ENCODE measurements around the gene MRPL17.
A peak's percentile ranks its signal among the peaks of the same experiment; 100 is the strongest.

MRPL17 gene

DNA sequence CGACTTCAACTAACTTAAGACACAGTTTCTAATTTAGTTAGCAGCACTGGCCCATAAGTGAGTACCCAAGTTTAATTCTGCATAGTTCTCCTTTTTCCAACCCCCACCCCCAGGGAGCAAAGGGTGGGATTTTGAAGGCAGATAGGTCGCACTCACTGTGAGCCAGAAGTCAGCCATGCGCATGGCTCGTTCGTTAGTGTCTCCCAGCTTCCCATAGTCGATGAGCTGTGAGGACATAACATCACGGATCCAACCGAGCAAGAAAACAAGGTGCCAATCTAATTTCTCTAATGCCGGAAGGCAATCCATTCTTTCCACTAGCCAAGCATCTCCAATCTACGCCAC, 577 bp downstream of the MRPL17 start:
- no peak for DNase-seq (ENCODE audit: low read depth)

DNA sequence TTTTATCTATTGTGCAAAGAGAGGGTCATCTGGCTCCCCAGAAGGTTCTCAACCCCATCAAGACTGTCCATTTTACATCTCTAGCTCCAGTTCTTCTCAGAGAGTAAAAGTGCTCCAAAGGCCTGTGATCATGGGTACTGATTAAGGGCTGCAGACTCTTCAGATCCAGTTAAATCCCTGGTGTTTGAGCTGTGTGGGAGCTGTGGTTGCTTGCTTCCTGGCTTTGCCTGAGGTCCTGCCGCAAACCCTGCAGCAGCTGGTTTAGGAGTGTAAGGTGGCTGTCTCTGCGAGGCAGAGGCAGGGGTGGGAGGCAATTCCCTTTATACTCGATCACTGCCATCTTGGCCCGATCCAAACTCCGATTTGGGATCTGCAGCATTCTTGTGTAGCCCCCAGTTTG, 1.2 kb downstream of the MRPL17 start:
- no peak for DNase-seq (ENCODE audit: low read depth)

DNA sequence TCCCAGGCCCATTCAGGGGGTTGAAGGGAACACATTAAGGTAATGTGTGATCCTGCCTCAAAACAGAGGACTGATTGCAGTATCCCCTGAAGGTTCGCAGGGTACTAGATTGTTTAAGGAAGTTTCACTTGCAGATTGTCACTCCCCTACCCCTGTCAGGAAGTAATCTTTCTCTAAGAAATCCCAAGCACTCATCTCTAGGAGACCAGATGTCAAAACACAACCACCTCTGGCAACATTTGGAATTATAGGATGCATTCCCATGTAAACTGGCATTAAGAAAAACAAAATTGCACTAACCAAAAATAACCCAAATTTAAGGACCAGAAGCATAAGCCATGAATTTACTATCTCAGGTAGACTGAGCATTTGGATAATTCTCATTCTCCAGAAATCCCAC, 1.6 kb downstream of the MRPL17 start:
- DNase-seq (ENCODE audit: low read depth): no peak

DNA sequence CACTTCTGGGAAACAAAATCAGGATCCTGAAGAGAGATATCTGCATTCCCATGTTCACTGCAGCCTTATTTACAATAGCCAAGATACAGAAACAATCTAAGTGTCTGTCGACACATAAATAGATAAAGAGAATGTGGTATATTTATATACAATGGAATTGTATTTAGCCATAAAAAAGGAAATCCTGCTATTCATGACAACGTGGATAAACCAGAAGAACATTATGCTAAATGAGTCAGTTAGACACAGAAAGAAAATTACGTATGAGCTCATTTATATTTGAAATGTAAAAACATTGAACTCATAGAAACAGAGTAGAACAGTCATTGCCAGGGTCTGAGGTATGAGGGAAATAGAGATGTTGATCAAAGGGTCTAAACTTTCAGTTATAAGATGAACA, 6.1 kb downstream of the MRPL17 start:
- DNase-seq (ENCODE audit: low read depth): no peak

DNA sequence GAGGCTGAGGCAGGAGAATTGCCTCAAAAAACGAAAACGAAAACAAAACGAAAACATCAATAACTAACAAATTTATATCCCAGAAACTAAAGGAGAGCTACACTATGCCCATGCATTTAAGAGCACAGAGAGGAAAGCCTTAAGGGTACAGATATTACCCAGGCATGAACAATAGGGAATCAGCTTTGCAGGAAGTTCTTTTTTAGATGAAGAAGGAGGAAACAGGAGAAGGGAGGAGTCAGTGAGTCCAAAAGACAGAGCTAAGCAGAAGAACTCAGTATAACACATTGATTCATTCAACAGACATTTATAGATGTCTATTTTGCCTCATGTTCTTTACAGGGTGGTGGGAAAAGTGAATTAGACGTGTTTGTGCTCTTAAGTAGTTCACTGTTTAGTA, 8.3 kb downstream of the MRPL17 start:
- DNase-seq (ENCODE audit: low read depth): no peak

DNA sequence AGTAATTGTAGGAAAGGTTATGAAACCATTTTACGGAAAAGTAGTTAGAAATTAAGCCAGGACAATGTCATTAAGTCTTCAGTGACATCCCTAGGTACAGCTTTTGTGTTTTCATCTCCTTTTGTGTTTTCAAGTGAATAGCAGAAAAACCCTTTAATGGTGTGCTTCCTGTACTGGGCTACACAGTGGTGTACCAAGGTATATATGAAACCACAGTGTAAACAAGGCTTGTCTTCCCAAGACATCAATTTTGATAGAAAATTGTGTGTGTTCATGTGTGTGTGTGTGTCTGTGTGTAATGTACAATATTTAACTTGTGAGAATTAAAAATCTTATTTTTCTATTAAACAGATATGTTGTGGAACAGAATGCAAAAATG, 8.9 kb downstream of the MRPL17 start:
- DNase-seq (ENCODE audit: low read depth): no peak

DNA sequence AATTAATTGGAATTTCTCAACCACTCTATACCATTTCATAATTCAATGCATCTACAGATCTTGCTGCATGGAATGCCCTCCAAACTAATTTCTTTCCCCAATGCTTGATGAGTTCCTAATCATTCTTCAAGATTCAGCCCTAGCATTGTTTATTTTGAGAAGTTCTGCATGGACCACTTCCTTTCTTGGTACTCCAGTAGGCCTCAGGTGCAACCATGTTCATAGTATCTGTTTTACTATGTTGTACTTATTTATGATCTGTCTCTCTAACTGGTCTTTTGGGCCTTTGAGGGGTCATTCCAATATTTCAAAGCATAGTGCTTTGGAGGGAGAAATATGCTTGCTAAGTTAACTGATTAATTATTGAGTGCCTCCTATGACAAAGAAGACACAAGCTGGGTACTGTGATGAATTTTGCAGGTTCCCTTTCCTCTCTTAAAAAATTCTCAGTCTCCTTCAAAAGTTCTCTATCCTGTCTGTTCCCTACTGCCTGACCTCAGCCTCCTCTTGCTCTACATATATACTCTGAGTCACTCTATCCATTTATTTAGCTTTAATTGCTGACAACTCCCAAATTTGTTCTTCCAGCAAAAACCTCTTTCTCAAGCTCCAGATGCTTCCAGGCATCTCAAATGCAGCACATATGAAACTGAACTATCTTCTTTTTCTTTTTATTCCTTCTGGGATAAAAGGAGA, 9.5 kb downstream of the MRPL17 start:
- no peak for DNase-seq (ENCODE audit: low read depth)

DNA sequence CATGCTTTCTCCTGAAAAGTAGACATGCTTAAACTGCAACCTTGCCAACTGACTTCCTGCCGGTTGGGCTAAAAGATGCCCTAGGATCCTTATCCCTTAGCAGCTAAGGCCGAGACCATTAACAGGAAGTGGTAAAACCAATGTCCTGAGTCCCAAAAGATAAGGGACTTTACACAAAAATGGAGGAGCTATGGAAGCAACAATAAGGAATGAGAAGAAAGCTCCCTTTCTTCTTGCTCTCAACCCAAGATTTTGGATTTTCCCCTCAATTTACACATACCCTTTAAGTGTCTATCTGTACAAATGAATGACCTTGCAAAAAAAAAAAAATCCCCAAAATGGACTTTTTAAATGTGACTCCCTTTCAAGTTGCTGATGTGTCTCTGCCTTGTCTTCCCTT, 11.1 kb downstream of the MRPL17 start:
- no peak for DNase-seq (ENCODE audit: low read depth)

DNA sequence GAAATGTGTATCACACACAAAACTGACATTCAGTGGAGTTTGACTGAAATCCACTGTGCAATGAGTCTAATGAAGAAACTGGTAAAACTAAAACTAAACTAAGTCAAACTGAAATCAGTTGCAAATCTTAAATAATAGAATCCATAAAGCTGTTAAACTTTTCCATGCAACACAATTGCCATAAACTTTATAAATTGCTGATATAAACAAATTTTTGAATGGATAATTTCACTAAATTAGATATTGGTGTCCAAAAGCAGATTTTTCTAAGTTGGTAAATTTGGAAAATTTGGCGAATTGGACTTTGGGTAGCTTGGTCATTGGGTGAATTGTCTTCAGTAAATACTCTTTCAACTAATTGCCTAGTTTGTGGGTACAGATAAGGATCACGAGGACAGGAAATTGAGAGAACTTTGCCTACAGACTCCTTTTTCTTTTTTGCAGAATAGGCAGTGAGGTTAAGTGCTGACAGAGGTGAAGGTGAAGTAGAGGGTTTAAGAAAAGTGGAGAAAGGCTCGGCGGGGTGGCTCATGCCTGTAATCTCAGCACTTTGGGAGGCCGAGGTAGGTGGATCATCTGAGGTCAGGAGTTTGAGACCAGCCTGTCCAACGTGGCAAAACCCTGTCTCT, 12.8 kb downstream of the MRPL17 start:
- no peak for DNase-seq (ENCODE audit: low read depth)

DNA sequence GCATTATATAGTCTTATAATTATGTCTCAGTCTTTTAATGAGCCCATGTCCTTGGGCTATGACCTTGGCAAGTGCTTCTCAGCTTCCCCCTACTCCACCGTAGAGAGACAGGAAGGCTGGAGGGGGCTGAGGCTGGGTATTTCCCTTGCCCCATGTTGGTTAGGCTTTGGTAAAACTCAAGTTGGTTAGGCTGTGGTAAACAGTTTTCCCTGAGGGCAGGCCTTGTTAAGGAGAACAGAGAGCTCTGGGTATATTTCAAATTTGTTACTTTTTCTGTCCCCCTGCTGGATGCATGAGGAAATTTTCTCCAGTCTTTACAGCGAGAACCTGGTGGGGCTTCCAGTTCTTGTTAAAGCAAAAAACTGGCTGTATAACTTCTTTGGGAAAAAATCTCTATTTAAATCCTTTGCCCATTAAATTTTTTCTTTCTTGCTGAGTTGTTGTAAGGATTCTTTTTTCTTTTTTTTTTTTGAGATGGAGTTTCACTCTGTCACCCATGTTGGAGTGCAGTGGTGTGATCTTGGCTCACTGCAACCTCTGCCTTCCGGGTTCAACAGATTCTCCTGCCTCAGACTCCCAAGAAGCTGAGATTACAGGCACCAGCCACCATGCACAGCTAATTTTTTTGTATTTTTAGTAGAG, 15.3 kb downstream of the MRPL17 start:
- peak; percentile 18 for DNase-seq (ENCODE audit: low read depth)

DNA sequence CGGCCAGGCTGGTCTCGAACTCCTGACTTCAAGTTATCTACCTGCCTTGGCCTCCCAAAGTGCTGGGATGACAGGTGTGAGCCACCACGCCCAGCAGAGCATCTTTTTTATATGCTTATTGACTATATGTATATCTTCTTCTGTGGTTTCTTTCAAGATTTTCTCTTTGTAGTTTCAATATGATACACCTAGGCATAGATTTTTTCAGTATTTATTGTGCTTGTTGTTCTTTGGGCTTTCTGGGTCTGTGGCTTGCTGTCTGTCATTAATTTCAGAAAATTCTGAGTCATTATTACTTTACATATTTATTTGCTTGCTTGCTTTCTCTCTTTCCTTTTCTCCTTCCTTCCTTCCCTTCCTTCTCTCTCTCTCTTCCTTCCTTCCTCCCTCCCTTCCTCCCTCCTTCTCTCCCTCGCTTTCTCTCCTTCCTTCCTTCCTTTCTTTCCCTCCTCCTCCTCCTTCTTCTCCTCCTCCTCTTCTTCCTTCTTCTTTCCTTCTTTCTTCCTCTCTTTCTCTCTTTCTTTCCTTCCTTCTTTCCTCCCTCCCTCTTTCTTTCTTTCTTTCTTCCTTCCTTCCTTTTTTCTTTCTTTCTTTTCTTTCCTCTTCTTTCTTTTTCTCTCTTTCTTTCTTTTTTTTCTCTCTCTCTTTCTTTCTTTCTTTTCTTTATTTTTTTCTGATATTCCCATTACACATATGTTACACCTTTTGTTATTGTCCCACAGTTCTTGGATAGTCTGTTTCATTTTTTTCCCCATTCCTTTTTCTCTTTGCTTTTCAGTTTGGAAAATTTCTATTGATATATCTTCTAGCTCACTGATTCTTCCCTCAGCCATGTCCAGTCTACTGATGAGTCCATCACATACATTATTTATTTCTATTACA, 16.6 kb downstream of the MRPL17 start:
- DNase-seq (ENCODE audit: low read depth): no peak

DNA sequence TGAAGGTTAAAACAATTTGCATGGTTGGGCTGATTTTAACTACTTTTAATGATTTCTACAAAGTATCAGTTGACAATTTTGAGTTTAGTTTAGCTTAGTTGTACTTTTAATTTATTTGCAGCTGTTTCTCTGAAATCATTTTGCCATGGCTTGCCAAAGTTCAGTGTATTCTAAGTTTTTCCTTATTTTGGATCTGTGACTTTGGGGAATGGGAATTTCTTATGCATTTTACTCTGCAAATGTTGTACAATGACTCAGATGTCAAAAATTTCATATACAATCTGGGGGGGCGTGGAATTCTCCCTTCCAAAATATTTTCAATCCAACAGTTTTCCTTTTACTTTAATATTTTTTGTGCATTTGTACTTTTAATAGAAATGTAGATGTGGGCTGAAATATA, 18.6 kb downstream of the MRPL17 start:
- DNase-seq (ENCODE audit: low read depth): no peak

DNA sequence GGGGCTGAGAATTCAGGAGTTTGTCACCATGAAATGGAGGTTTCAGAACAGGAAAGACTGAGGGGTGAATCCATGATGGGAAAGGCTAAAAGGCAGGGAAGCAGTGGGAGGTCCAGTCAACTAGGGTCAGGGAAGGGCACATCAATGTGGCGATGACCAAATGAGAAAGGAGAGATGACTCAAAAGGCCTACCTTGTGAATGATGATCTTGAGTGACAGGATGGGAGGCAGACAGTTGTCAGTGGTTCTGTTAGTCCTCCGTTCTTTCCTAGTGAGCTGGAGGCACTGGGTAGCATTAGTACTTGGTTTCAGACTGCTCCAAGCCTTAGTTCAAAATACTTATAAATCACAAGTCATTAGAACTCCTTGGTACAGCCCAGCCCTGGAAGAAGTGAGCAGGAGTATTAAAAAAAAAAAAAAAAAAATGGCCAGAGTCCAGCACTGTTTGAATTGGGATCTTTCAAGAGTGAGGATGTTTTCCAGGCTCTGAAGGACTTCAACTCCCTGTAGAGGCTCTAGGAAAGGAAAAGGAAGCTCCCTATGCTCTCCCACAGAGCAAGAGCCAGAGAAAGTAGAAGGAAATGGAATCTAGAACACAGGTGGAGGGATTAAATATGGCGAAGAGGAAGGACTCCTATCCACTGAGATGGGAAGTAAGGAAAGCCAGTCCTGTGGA, 19.2 kb downstream of the MRPL17 start:
- DNase-seq (ENCODE audit: low read depth): no peak

DNA sequence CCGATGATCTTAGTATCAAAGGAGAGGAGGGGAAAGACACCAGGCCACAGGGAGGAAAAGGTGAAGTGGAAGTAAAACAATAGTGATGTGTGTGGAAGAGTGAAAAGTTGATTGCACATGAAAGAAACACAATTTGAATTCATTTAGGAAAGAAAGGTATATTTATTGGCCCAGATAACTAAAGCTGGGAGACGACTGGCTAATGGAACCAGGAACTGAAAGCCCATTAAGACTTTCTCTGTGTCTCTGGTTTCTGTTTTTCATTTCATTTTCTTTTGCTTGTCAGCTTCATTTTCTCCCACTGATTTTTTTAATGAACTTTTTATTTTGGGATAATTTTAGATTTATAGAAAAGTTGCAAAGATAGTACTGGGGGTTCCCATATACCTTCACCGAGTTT, 22.4 kb downstream of the MRPL17 start:
- DNase-seq (ENCODE audit: low read depth): no peak

DNA sequence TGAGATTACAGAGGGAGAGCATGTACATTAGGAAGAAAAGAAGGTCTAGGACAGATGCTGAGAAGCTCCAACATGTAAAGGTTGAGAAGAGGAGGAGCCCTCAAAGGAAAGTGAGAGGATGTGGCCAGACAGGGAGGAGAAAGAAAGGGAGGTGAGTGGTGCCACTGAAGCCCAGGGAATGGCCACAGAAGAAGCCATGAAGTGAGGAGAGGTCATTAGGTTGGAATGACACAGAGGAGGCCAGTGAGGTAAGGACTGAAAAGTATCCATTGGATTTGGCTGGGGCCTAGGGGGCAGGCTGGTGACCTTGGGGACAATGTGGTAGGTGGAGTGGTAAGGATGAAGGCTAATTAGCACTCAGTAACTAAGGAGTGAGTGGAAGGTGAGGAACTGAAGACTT, 24.5 kb downstream of the MRPL17 start:
- DNase-seq (ENCODE audit: low read depth): no peak

DNA sequence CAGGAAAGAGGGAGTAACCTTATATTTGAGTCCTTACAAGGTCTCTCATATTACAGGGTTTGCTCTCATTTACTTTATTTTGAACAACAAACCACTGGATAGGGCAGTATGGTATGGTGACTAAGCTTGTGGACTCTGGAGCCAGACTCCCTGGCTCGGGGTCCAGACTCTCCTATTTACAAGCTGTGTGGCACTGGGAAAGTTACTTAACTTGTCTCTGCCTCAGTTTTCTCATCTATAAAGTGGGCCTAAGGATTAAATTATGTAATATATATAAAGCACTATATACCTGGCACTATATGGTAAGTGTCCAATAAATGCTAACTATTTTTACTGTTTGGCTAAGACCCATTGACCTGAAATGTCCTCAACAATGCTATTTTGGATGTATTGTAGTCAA, 25.8 kb downstream of the MRPL17 start:
- DNase-seq (ENCODE audit: low read depth): no peak

DNA sequence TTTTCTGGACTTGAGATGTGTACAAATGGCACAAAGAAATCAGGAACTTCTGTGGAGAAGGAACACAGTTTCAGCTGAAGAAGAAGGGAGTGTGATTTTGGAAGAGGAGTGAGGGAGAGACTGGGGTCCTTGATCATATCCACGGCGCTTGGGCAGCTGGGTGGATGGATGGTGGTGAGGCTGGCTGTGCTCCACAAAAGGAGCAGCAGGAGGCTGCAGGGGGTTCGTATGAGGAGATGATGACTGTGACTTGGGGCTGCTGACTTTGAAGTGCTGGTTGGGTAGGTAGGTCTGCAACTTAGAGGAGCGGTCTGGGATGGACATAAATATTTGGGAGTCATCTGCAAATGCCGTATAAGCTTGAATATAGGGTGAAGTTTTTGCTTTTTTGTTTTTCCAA, 26.2 kb downstream of the MRPL17 start:
- DNase-seq (ENCODE audit: low read depth): no peak

DNA sequence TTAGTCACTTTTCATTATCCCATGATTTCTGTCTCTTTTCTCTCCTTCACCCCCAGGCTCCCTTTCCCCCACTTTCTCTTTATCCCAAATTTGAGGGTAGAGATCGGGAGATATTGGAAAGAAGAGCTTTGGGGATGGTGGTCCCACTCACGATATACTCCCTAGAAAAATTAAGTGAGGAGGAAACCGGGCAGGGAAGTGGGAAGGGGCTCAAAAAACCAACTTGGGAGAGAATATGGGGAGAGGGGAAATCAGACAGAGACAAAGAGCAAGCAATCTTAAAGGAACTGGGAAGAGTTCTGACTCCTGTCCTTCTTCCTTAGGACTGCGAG, 26.6 kb downstream of the MRPL17 start:
- no peak for DNase-seq (ENCODE audit: low read depth)

DNA sequence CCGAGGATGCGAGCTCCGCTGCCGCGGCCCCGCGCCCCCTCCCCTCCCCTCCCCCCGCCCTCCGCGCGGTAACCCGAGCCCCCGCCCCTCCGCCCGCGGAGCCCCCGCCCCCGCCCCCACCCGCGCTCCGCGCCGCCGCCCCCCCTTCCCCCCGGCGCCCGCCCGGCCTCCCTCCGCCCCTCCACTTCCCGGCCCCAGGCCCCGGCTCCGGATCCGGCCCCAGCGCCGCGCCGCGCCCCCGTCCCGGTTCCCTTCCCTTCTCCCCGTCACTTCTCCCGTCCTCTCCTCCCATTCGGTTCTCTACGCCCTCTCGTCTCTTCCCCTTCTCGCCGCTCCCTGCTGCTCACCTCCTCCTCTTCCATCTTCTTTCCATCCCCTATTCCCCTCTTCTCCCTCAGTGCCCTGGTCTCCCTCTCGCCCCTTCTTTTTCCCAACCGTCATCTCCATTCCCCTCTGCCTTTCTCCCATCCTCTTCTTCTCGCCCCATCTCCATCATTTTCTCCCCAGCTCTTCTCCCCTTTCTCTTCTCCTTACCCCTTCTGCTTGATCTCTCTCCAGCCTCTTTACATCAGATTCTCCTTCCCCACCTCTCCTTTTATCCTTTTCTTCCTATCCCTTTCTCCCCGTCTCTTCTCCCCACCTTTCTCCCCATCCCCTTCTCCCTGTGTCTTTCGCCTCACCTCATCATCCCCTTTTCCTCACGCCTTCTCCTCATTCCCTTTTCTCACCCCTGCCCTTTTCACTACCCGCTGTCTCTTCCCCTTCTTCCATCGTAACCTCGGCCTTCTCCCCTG, 27.2 kb downstream of the MRPL17 start, which contains the start of gene DCHS1:
DCHS1 (minus strand) TSS at position 20 of the 794 bp plus-strand sequence. CDS start 14,196 bp downstream, outside the sequence.
- DNase-seq (ENCODE audit: low read depth): no peak

DNA sequence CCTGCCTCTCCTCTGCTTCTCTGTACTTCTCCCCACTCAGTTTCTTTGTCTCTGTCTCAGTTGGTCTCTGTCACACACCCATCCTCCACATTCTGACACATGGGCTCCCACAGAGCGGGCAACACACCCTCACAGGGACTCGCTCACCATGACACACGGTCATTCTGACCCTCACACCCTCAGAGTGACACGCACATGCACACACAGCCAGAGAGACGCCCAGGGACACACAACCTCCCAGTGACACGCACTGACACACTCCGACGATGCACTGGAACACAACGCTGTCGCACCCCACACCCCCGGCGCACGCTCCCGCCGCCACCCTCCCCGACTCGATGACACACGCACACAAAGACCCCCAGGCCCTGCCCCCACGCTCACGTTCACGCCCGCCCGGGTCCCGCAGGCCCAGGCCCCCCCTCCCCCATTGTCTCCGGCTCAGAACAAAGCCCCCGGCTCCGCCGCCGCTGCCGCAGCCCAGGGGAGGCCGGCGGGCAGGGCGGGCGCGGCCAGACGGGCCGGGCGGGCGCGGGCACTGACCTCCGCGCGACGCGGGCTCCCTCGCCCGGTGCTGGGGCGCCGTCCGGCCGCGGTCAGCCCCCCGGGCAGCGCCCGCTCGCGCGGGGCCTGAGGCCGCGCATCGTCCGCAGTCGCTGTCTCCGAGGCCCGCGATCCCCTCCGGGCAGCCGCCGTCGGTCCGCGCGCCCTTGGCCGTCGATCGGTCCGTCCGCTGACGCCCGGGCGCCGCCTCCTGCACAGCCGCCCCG, 27.9 kb downstream of the MRPL17 start:
- no peak for DNase-seq (ENCODE audit: low read depth)
